HG02943 (cell line): ENCODE results near the gene ELL2.
A peak's percentile ranks its signal among the peaks of the same experiment; 100 is the strongest.
"Not testable (repeated sequence)": the region's sequence is repeated elsewhere in the genome, so short reads cannot be mapped to it uniquely, and the experiment has no call there.

Experiments
- ATAC-seq: cut with Tn5 transposase; IDR thresholded peaks from one replicate; pipeline ENCODE4 v1.9.1; 2021; ENCODE audit warnings: mild to moderate bottlenecking, low read depth, moderate library complexity; ENCODE audit not compliant: unreplicated experiment

Gene ELL2

GRCh38 chr5:95887977-95888376, 73.7 kb downstream of the ELL2 start:
- ATAC-seq, result no peak

- ATAC-seq, result no peak
Observed at GRCh38 chr5:95886340-95887044, 75.2 kb downstream of the ELL2 start.

GRCh38 chr5:95884511-95884910, 77.1 kb downstream of the ELL2 start:
- ATAC-seq, result no peak

GRCh38 chr5:95884017-95884325, 77.7 kb downstream of the ELL2 start:
- ATAC-seq, result no peak

GRCh38 chr5:95883185-95884016, 78.2 kb downstream of the ELL2 start:
- no peak for ATAC-seq

GRCh38 chr5:95881833-95882232, 79.8 kb downstream of the ELL2 start:
- no peak for ATAC-seq

- ATAC-seq, result no peak
Observed at GRCh38 chr5:95880081-95880926, 81.3 kb downstream of the ELL2 start.

GRCh38 chr5:95879661-95880060, 82.0 kb downstream of the ELL2 start:
- no peak for ATAC-seq

GRCh38 chr5:95878417-95879323, 83.0 kb downstream of the ELL2 start:
- ATAC-seq, result no peak

GRCh38 chr5:95876782-95877181, 84.9 kb downstream of the ELL2 start:
- no peak for ATAC-seq

- ATAC-seq, result no peak
Observed at GRCh38 chr5:95874246-95874645, 87.4 kb downstream of the ELL2 start.

GRCh38 chr5:95873351-95873750, 88.3 kb downstream of the ELL2 start:
- ATAC-seq, result no peak

GRCh38 chr5:95872346-95873268, 89.0 kb downstream of the ELL2 start:
- ATAC-seq, result no peak

GRCh38 chr5:95871146-95871806, 90.4 kb downstream of the ELL2 start:
- no peak for ATAC-seq

GRCh38 chr5:95870105-95870672, 91.5 kb downstream of the ELL2 start:
- peak; percentile 48 for ATAC-seq

- ATAC-seq, result not testable (repeated sequence)
Observed at GRCh38 chr5:95869173-95869855, 92.3 kb downstream of the ELL2 start.

- ATAC-seq, result no peak
Observed at GRCh38 chr5:95868136-95868535, 93.5 kb downstream of the ELL2 start.
